GM19193 (cell line): ENCODE results near the gene PRKAG1.

Experiments
- POLR2A ChIP-seq: IDR thresholded peaks from 4 replicates; pipeline ENCODE4 v1.6.1; 2011; ENCODE audit not compliant: insufficient read depth, insufficient read length; ENCODE audit errors: extremely low read depth

Gene PRKAG1

GRCh38 chr12:48993787-48994186 is 24.8 kb downstream of the PRKAG1 start:
- no peak for TF ChIP-seq POLR2A

- TF ChIP-seq POLR2A: no peak
These were observed 27.1 kb downstream of the PRKAG1 start for GRCh38 chr12:48991247-48992050.

- no peak for TF ChIP-seq POLR2A
These were observed 28.0 kb downstream of the PRKAG1 start for GRCh38 chr12:48990552-48990951.

DNA sequence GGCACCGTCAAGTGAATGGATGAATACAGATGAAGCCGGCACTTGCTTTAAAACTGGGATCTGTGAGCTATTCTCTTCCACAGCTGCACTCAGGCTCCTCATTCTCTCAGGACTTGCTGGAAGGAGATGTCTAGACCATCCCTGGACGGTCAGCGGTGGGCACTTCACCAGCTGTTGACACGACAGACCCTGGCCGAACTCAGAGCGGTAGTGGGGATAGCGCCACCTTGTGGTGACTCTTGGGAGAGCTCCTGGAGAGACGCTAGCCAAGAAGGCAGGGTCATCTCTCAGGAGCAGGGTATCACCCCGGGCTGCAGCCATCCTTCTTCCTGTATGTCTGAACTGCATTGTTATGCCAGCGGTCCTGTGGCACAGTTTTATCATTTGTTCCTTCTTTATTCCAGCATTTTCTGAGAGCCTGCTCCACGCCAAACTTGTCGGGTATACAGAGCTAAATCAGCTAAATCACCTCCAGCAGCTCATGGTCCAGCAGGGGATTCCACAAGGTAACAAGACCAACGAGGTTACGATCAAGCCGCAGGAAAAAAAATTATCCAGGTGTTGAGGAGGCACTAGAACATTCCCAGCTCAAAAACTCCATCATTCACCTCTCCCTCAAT is 30.4 kb downstream of the PRKAG1 start:
- no peak for TF ChIP-seq POLR2A

GRCh38 chr12:48986720-48987291 is 31.8 kb downstream of the PRKAG1 start:
- TF ChIP-seq POLR2A: no peak

- TF ChIP-seq POLR2A: no peak
These were observed 32.7 kb downstream of the PRKAG1 start for GRCh38 chr12:48985901-48986300.

GRCh38 chr12:48985475-48985897 is 33.1 kb downstream of the PRKAG1 start:
- TF ChIP-seq POLR2A: no peak

GRCh38 chr12:48982397-48983080 is 36.0 kb downstream of the PRKAG1 start:
- TF ChIP-seq POLR2A: no peak

- no peak for TF ChIP-seq POLR2A
These were observed 36.8 kb downstream of the PRKAG1 start for GRCh38 chr12:48981757-48982157.

DNA sequence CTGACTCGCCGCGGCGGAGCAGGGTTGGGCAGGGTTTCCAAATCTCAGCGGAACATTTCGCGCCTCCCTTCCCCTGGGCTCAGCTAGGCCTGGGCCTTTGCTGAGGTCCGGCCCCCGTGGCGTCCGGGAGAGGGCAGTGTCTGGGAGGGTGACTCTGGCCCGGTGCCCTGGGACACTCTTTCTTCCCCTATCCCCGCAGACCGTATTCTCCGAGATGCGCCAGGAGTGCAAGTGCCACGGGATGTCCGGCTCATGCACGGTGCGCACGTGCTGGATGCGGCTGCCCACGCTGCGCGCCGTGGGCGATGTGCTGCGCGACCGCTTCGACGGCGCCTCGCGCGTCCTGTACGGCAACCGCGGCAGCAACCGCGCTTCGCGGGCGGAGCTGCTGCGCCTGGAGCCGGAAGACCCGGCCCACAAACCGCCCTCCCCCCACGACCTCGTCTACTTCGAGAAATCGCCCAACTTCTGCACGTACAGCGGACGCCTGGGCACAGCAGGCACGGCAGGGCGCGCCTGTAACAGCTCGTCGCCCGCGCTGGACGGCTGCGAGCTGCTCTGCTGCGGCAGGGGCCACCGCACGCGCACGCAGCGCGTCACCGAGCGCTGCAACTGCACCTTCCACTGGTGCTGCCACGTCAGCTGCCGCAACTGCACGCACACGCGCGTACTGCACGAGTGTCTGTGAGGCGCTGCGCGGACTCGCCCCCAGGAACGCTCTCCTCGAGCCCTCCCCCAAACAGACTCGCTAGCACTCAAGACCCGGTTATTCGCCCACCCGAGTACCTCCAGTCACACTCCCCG is 37.4 kb downstream of the PRKAG1 start:
- no peak for TF ChIP-seq POLR2A

GRCh38 chr12:48980389-48980952 is 38.1 kb downstream of the PRKAG1 start:
- TF ChIP-seq POLR2A: no peak

DNA sequence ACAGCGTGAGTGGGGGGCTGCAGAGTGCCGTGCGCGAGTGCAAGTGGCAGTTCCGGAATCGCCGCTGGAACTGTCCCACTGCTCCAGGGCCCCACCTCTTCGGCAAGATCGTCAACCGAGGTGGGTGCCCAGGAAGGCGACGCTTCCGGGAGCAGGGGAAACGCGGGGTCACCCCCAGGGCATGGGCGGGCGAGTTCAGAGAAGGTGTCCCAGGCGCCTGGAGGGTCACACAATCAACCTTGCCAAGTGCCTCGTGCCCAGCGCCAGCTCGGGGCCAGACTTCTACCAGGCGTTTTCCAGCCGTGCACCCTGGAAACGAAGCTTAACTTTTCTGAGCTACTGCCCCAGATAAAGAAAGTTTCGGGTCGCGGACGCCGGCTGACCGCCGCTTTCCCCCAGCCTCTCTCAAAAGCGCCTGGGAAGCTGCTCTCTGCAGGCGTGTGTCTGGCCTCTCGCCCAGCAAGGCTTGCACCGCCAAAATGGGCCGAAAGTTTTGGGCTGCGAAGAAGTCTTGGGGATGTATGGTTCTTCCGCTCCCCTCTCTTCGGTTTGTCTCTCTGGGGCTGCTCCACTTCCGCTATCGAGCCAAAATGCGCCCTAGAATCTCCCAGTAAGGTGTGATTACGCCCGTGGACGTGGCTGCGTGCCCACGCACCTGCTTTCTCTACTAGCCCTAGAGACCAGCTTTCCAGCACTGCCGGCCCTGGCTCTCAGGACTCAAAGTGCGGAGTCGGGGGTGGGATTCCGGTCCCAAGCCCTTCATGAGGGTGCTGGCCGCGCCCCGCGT is 38.8 kb downstream of the PRKAG1 start:
- no peak for TF ChIP-seq POLR2A
